ENCODE results near the gene GTF2IRD1. TPM values are rescaled to one million over a fixed set of nuclear protein-coding genes. Genes with fewer than 3 reads are reported as not detected.
A peak's percentile ranks its signal among the peaks of the same experiment; 100 is the strongest.
"Not testable (repeated sequence)": the region's sequence is repeated elsewhere in the genome, so short reads cannot be mapped to it uniquely, and the experiment has no call there.

Gene GTF2IRD1
- total RNA-seq, 1 experiment from 2014 or later = 34.3 TPM

GRCh38 chr7:74637745-74638144, 184.0 kb downstream of the GTF2IRD1 start:
- H3K4ac ChIP-seq (ENCODE audit: low read depth, low read length) = no peak overlapping the region
- no CpG with 5 or more reads among the region's 7 CpGs for WGBS (ENCODE audit: extremely low coverage, insufficient read length, low lambda C conversion rate)
- H3K27me3 ChIP-seq (ENCODE audit: insufficient read depth, low read length) = no peaks in the 10 kb centered on the region
- H4K5ac ChIP-seq (ENCODE audit: insufficient read length, low read depth, low read length) = no peak overlapping the region
- H3K9ac ChIP-seq (ENCODE audit: extremely low read depth, insufficient read length, low read length) = no peak overlapping the region
- DNase-seq = no peak
- H3K4me1 Mint-ChIP-seq = peaks cover 8 to 11% of the 10 kb centered on the region in 2 experiments
- H3K27ac ChIP-seq (ENCODE audit: insufficient read length, low read depth, low read length) = no peak overlapping the region
- no peak overlapping the region for H3K4me3 Mint-ChIP-seq
- no peak overlapping the region for H2BK12ac ChIP-seq (ENCODE audit: insufficient read length, low read depth, low read length)
- TF ChIP-seq CTCF (conservative IDR thresholded peaks at IDR 0.05) = no peak
- no peak overlapping the region for H2BK20ac ChIP-seq (ENCODE audit: low read depth, low read length, poor library complexity, severe bottlenecking)
- H3K36me3 Mint-ChIP-seq (ENCODE audit: insufficient read depth in 1 of 3, low read depth in 3 of 3) = no peaks in the 10 kb centered on the region; a peak in 1 of 7 replicates
- no peaks in the 10 kb centered on the region for H3K79me1 ChIP-seq (ENCODE audit: insufficient read depth, low read depth, low read length, poor library complexity, severe bottlenecking)
- no peaks in the 10 kb centered on the region for H3K4me1 ChIP-seq (ENCODE audit: insufficient read depth, low read length)
- H3K14ac ChIP-seq (ENCODE audit: insufficient read depth, low read length) = no peak overlapping the region
- H3T11ph ChIP-seq (ENCODE audit: low read length) = no peak overlapping the region
- H2AFZ ChIP-seq (ENCODE audit: low read length) = no peak overlapping the region
- H4K8ac ChIP-seq (replicated peaks; ENCODE audit: insufficient read length, low read depth, low read length) = no peak overlapping the region
- H2BK120ac ChIP-seq (ENCODE audit: low read depth, low read length, poor library complexity, severe bottlenecking) = no peak overlapping the region
- H2AK5ac ChIP-seq (ENCODE audit: insufficient read length, low read length) = no peak overlapping the region
- H3K9me3 ChIP-seq (ENCODE audit: control insufficient read depth, low read depth, low read length) = no peaks in the 10 kb centered on the region
- H3K23me2 ChIP-seq (ENCODE audit: insufficient read length, low read depth, low read length, poor library complexity, severe bottlenecking) = no peaks in the 10 kb centered on the region
- no peaks in the 10 kb centered on the region; the same call in 1 of the 2 replicates for H3K27me3 Mint-ChIP-seq (ENCODE audit: low read depth)
- no peak overlapping the region for H4K91ac ChIP-seq (ENCODE audit: insufficient read length, low read depth, low read length)
- no peak overlapping the region for H3K56ac ChIP-seq (ENCODE audit: insufficient read length, low read depth, low read length)
- H3K4me2 ChIP-seq (ENCODE audit: insufficient read depth, insufficient read length, low read length) = no peak overlapping the region
- no peak overlapping the region for H3K27ac Mint-ChIP-seq
- H3K79me2 ChIP-seq (ENCODE audit: insufficient read depth, low read length) = no peaks in the 10 kb centered on the region
- H3K9me3 Mint-ChIP-seq = peaks cover 0 to 6% of the 10 kb centered on the region in 2 experiments; a peak in 1 of 5 replicates
- no peaks in the 10 kb centered on the region for H4K20me1 ChIP-seq (ENCODE audit: control insufficient read depth, insufficient read depth, insufficient read length)
- no peak overlapping the region for H2BK15ac ChIP-seq (ENCODE audit: low read depth, low read length)
- no peak overlapping the region for H2BK5ac ChIP-seq (ENCODE audit: insufficient read length, low read length)
- no peak overlapping the region for H3K23ac ChIP-seq (ENCODE audit: insufficient read length, low read depth, low read length)
- no peak overlapping the region for H3K18ac ChIP-seq (ENCODE audit: insufficient read length, low read depth, low read length)

GRCh38 chr7:74650055-74650454, 196.3 kb downstream of the GTF2IRD1 start:
- H2BK15ac ChIP-seq (ENCODE audit: low read depth, low read length); H3K4ac ChIP-seq (ENCODE audit: low read depth, low read length); H2BK20ac ChIP-seq (ENCODE audit: low read depth, low read length, poor library complexity, severe bottlenecking); H3K27me3 Mint-ChIP-seq (ENCODE audit: low read depth); H4K20me1 ChIP-seq (ENCODE audit: control insufficient read depth, insufficient read depth, insufficient read length); H2BK12ac ChIP-seq (ENCODE audit: insufficient read length, low read depth, low read length); H3K23ac ChIP-seq (ENCODE audit: insufficient read length, low read depth, low read length); H3K9me3 ChIP-seq (ENCODE audit: control insufficient read depth, low read depth, low read length); H2BK5ac ChIP-seq (ENCODE audit: insufficient read length, low read length); H3K79me1 ChIP-seq (ENCODE audit: insufficient read depth, low read depth, low read length, poor library complexity, severe bottlenecking); H3K18ac ChIP-seq (ENCODE audit: insufficient read length, low read depth, low read length); H2AK5ac ChIP-seq (ENCODE audit: insufficient read length, low read length); H3K9me3 Mint-ChIP-seq; H3K36me3 Mint-ChIP-seq (ENCODE audit: insufficient read depth in 1 of 3, low read depth in 3 of 3); H4K8ac ChIP-seq (replicated peaks; ENCODE audit: insufficient read length, low read depth, low read length); H3K14ac ChIP-seq (ENCODE audit: insufficient read depth, low read length); H3K9ac ChIP-seq (ENCODE audit: extremely low read depth, insufficient read length, low read length); H3K56ac ChIP-seq (ENCODE audit: insufficient read length, low read depth, low read length); H2AFZ ChIP-seq (ENCODE audit: low read length); H4K91ac ChIP-seq (ENCODE audit: insufficient read length, low read depth, low read length); H3K4me1 ChIP-seq (ENCODE audit: insufficient read depth, low read length); H2BK120ac ChIP-seq (ENCODE audit: low read depth, low read length, poor library complexity, severe bottlenecking); H3K23me2 ChIP-seq (ENCODE audit: insufficient read length, low read depth, low read length, poor library complexity, severe bottlenecking); H4K5ac ChIP-seq (ENCODE audit: insufficient read length, low read depth, low read length); H3K27me3 ChIP-seq (ENCODE audit: insufficient read depth, low read length); H3T11ph ChIP-seq (ENCODE audit: low read length); H3K79me2 ChIP-seq (ENCODE audit: insufficient read depth, low read length): not testable (repeated sequence)
- no CpG with 5 or more reads among the region's 11 CpGs for WGBS (ENCODE audit: extremely low coverage, insufficient read length, low lambda C conversion rate)
- Mint-ChIP-seq H3K4me3 (peak overlapping the region; percentile 50 to 64; a peak in 3 of 5 replicates), H3K4me1 (peaks cover 30 to 35% of the 10 kb centered on the region in 2 experiments), H3K27ac (peak overlapping the region; percentile 83 to 96 (median 94); a peak in 6 of 7 replicates)
- Histone ChIP-seq H3K4me2 (ENCODE audit: insufficient read depth, insufficient read length, low read length) (peak overlapping the region; percentile 22), H3K27ac (ENCODE audit: insufficient read length, low read depth, low read length) (peak overlapping the region; percentile 43)
- DNase-seq = peak; percentile 42

All from H9 (cell line).